H1 (cell line): ENCODE data around the gene PSG1. TPM values are rescaled to one million over a fixed set of nuclear protein-coding genes. Genes with fewer than 3 reads are reported as not detected.

Source experiments
- CTCF ChIA-PET: fragments of 300-600 bp; sonication (Branson Sonifier 250); formaldehyde crosslinking; loops from one replicate; lab custom pipeline; 2021; ENCODE audit not compliant: partially characterized antibody; lab: Charles Lee
- POLR2A ChIA-PET: fragments of 300-600 bp; sonication (Branson Sonifier 250); formaldehyde crosslinking; loops from one replicate; lab custom pipeline; 2021; ENCODE audit warnings: inconsistent platforms; ENCODE audit not compliant: partially characterized antibody; lab: Charles Lee
- DNase-seq, 2 experiments: peaks; one replicate each; pipeline versions ENCODE4 v3.0.0 to v3.0.0-alpha.2; 2010 to 2022; ENCODE audit warnings: low spot score in 2 of 2, low read depth in 1 of 2, mixed read lengths in 1 of 2
- FAIRE-seq: peaks from 2 replicates; lab custom pipeline; 2011; peaks lifted over from hg19 to GRCh38; lab: Jason Lieb, UNC
- H2AFZ ChIP-seq: 2 replicates; pipeline ENCODE4 v1.8.1; 2012; ENCODE audit warnings: low read length, inconsistent platforms
- H2AK5ac ChIP-seq: 2 replicates; pipeline ENCODE4 v1.6.1; 2013; ENCODE audit warnings: low read depth, low read length
- H2BK120ac ChIP-seq: replicated peaks from 2 replicates; pipeline ENCODE3; 2013; ENCODE audit warnings: low read depth, low read length, inconsistent platforms
- H2BK12ac ChIP-seq: 2 replicates; pipeline ENCODE4 v1.6.1; 2013; ENCODE audit warnings: low read depth, low read length
- H2BK15ac ChIP-seq: 2 replicates; pipeline ENCODE4 v1.6.1; 2013; ENCODE audit warnings: low read length
- H2BK20ac ChIP-seq: 2 replicates; pipeline ENCODE4 v1.6.1; 2013; ENCODE audit warnings: low read length
- H2BK5ac ChIP-seq: 2 replicates; pipeline ENCODE4 v1.6.1; 2013; ENCODE audit warnings: low read depth, low read length
- H3K14ac ChIP-seq: 2 replicates; pipeline ENCODE4 v1.6.1; 2013; ENCODE audit warnings: inconsistent platforms; ENCODE audit not compliant: insufficient read length
- H3K18ac ChIP-seq: 2 replicates; pipeline ENCODE4 v1.6.1; 2013; ENCODE audit warnings: low read length; ENCODE audit errors: extremely low read depth
- H3K23ac ChIP-seq: 2 replicates; pipeline ENCODE4 v1.6.1; 2013; ENCODE audit warnings: inconsistent platforms; ENCODE audit not compliant: insufficient read length
- H3K23me2 ChIP-seq: 2 replicates; pipeline ENCODE4 v1.6.1; 2013; ENCODE audit warnings: low read depth, low read length
- H3K27ac ChIP-seq: 2 replicates; pipeline ENCODE4 v1.6.1; 2011; ENCODE audit warnings: low read depth, low read length, inconsistent platforms
- H3K27me3 ChIP-seq, 4 experiments: replicated peaks in 1 of 4; 1 replicate in 1 of 4; 2 replicates in 3 of 4; pipeline versions ENCODE4 v1.6.1 to v1.8.1; 2011 to 2013; ENCODE audit warnings: low read length in 3 of 4, mild to moderate bottlenecking in 3 of 4, inconsistent platforms in 2 of 4, mixed read lengths in 2 of 4, moderate library complexity in 1 of 4; ENCODE audit not compliant: control insufficient read depth in 3 of 4, insufficient read depth in 3 of 4; ENCODE audit errors: extremely low read depth in 1 of 4
- H3K36me3 ChIP-seq, 4 experiments: 2 replicates each; pipeline versions ENCODE4 v1.6.1 to v1.8.1; 2011 to 2013; ENCODE audit warnings: mild to moderate bottlenecking in 4 of 4, low read length in 3 of 4, moderate library complexity in 2 of 4, control low read depth in 1 of 4, inconsistent platforms in 1 of 4; ENCODE audit not compliant: insufficient read depth in 4 of 4, control insufficient read depth in 2 of 4
- H3K4ac ChIP-seq: replicated peaks from 2 replicates; pipeline ENCODE3; 2013; ENCODE audit warnings: low read length, low read depth, mixed read lengths, inconsistent platforms; ENCODE audit not compliant: insufficient read length
- H3K4me1 ChIP-seq, 4 experiments: replicated peaks in 1 of 4; 1 replicate in 1 of 4; 2 replicates in 3 of 4; pipeline versions ENCODE4 v1.6.1 to v1.8.1; 2011 to 2013; ENCODE audit warnings: low read length in 3 of 4, inconsistent platforms in 2 of 4, mixed read lengths in 1 of 4; ENCODE audit not compliant: insufficient read depth in 4 of 4, control insufficient read depth in 3 of 4
- H3K4me2 ChIP-seq, 2 experiments: 2 replicates each; pipeline versions ENCODE4 v1.6.1 to v1.8.1; 2011 to 2013; ENCODE audit warnings: low read depth in 2 of 2, low read length in 2 of 2, control low read depth in 1 of 2, inconsistent platforms in 1 of 2, mild to moderate bottlenecking in 1 of 2; ENCODE audit not compliant: insufficient read depth in 1 of 2
- H3K4me3 ChIP-seq, 4 experiments: fragments of 200-600, 300-600 bp in 1 of 4; sonication (generic), shearing (Covaris generic), sonication (Bioruptor Twin) in 1 of 4; 2 replicates each; pipeline versions ENCODE4 v1.5.1 to v1.8.1; 2011 to 2016; ENCODE audit warnings: low read length in 4 of 4, low read depth in 3 of 4, control low read depth in 2 of 4, inconsistent platforms in 2 of 4, mild to moderate bottlenecking in 2 of 4, mixed read lengths in 1 of 4, moderate library complexity in 1 of 4; ENCODE audit not compliant: insufficient read depth in 2 of 4; ENCODE audit errors: extremely low read depth in 1 of 4
- H3K56ac ChIP-seq: replicated peaks from 2 replicates; pipeline ENCODE3; 2013; ENCODE audit warnings: low read depth, mild to moderate bottlenecking, mixed read lengths, low read length, inconsistent platforms; ENCODE audit not compliant: insufficient read length
- H3K79me1 ChIP-seq: 2 replicates; pipeline ENCODE4 v1.6.1; 2013; ENCODE audit warnings: low read depth, low read length, control low read depth
- H3K79me2 ChIP-seq, 2 experiments: 2 replicates each; pipeline versions ENCODE4 v1.6.1 to v1.8.1; 2012 to 2013; ENCODE audit warnings: low read length in 2 of 2, mild to moderate bottlenecking in 2 of 2, inconsistent platforms in 1 of 2; ENCODE audit not compliant: insufficient read depth in 2 of 2, control insufficient read depth in 1 of 2
- H3K9ac ChIP-seq, 4 experiments: replicated peaks in 1 of 4; 1 replicate in 1 of 4; 2 replicates in 3 of 4; pipeline versions ENCODE4 v1.6.1 to v1.8.1; 2011 to 2013; ENCODE audit warnings: low read depth in 3 of 4, low read length in 3 of 4, control low read depth in 2 of 4, mild to moderate bottlenecking in 2 of 4, moderate library complexity in 2 of 4, inconsistent platforms in 1 of 4; ENCODE audit errors: extremely low read depth in 1 of 4
- H3K9me3 ChIP-seq, 2 experiments: 2 replicates each; pipeline versions ENCODE4 v1.6.1 to v1.8.1; 2012 to 2013; ENCODE audit warnings: mild to moderate bottlenecking in 2 of 2, moderate library complexity in 2 of 2, control low read depth in 1 of 2, inconsistent platforms in 1 of 2, low read depth in 1 of 2, low read length in 1 of 2, mixed read lengths in 1 of 2; ENCODE audit not compliant: insufficient read depth in 2 of 2
- H4K20me1 ChIP-seq, 2 experiments: replicated peaks in 1 of 2; 2 replicates each; pipeline versions ENCODE3 to v1.8.1; 2011 to 2013; ENCODE audit warnings: inconsistent platforms in 2 of 2, low read length in 2 of 2, mild to moderate bottlenecking in 1 of 2; ENCODE audit not compliant: insufficient read depth in 2 of 2, control insufficient read depth in 1 of 2
- H4K5ac ChIP-seq: 2 replicates; pipeline ENCODE4 v1.6.1; 2013; ENCODE audit warnings: low read length, low read depth, mixed read lengths, inconsistent platforms; ENCODE audit not compliant: insufficient read length
- H4K8ac ChIP-seq: 2 replicates; pipeline ENCODE4 v1.8.0; 2013; ENCODE audit warnings: mild to moderate bottlenecking, moderate library complexity, low read length, inconsistent platforms; ENCODE audit not compliant: insufficient read depth; ENCODE audit errors: extremely low read depth
- H4K91ac ChIP-seq: replicated peaks from 2 replicates; pipeline ENCODE3; 2013; ENCODE audit warnings: low read length, mixed read lengths, inconsistent platforms; ENCODE audit not compliant: insufficient read length
- CREB1 ChIP-seq: IDR thresholded peaks from 2 replicates; pipeline ENCODE4 v1.6.1; 2012; ENCODE audit warnings: inconsistent platforms
- CTCF ChIP-seq, 3 experiments: IDR thresholded peaks; 1 replicate in 2 of 3; 2 replicates in 1 of 3; pipeline versions ENCODE4 v1.5.1 to v1.6.1; 2011; ENCODE audit warnings: low read length in 3 of 3, mild to moderate bottlenecking in 3 of 3, inconsistent platforms in 2 of 3, low read depth in 1 of 3, moderate library complexity in 1 of 3; ENCODE audit not compliant: insufficient read depth in 1 of 3; ENCODE audit errors: control extremely low read depth in 1 of 3
- KDM5A ChIP-seq: fragments of 200-600 bp; IDR thresholded peaks from 2 replicates; pipeline ENCODE4 v1.7.1; 2012; ENCODE audit warnings: mild to moderate bottlenecking, low read length, inconsistent platforms, mixed read lengths
- MAX ChIP-seq: IDR thresholded peaks from 2 replicates; pipeline ENCODE4 v1.6.1; 2012; ENCODE audit warnings: inconsistent platforms
- POLR2A ChIP-seq, 2 experiments: IDR thresholded peaks; 1 replicate in 1 of 2; 2 replicates in 1 of 2; pipeline ENCODE4 v1.6.1; 2011; ENCODE audit warnings: low read depth in 2 of 2, low read length in 2 of 2, mild to moderate bottlenecking in 2 of 2; ENCODE audit errors: control extremely low read depth in 1 of 2
- RAD21 ChIP-seq, 2 experiments: IDR thresholded peaks in 1 of 2; conservative IDR thresholded peaks in 1 of 2; 2 replicates each; pipeline ENCODE4 v1.6.1; 2011; ENCODE audit warnings: low read depth in 2 of 2, low read length in 2 of 2, improper control_type of control experiment in 1 of 2, inconsistent platforms in 1 of 2, mild to moderate bottlenecking in 1 of 2, moderate library complexity in 1 of 2
- RBBP5 ChIP-seq: IDR thresholded peaks from 2 replicates; pipeline ENCODE4 v1.7.1; 2012; ENCODE audit warnings: low read depth, mild to moderate bottlenecking, inconsistent platforms, low read length, moderate library complexity, borderline replicate concordance
- SIRT6 ChIP-seq: IDR thresholded peaks from one replicate; pipeline ENCODE4 v1.7.1; 2012; ENCODE audit warnings: low read length, inconsistent platforms
- SP1 ChIP-seq: IDR thresholded peaks from 2 replicates; pipeline ENCODE4 v1.6.1; 2011; ENCODE audit warnings: low read depth, low read length
- SUZ12 ChIP-seq: fragments of 200-600 bp; sonication (generic); IDR thresholded peaks from 2 replicates; pipeline ENCODE4 v1.6.1; 2012; ENCODE audit warnings: mild to moderate bottlenecking, inconsistent platforms, low read length, moderate library complexity, mixed read lengths
- TAF1 ChIP-seq: IDR thresholded peaks from 2 replicates; pipeline ENCODE4 v1.6.1; 2011; ENCODE audit warnings: mild to moderate bottlenecking, low read depth, low read length
- TCF12 ChIP-seq: IDR thresholded peaks from 2 replicates; pipeline ENCODE4 v1.6.1; 2011; ENCODE audit warnings: low read depth, mild to moderate bottlenecking, low read length
- ZNF274 ChIP-seq: IDR thresholded peaks from 2 replicates; pipeline ENCODE4 v1.7.0; 2012; ENCODE audit warnings: low read length, borderline replicate concordance; ENCODE audit errors: extremely low read depth
- WGBS, 2 experiments: shearing (Covaris generic) in 1 of 2; methylation state at CpG; one replicate each; pipeline versions ENCODE4 v1.1.6 to v1.1.7; 2013 to 2015; ENCODE audit warnings: low lambda C conversion rate in 2 of 2, mixed read lengths in 2 of 2, inconsistent platforms in 1 of 2, low coverage in 1 of 2, missing lambda C conversion rate in 1 of 2; ENCODE audit not compliant: insufficient replicate concordance in 2 of 2, insufficient coverage in 1 of 2, insufficient read length in 1 of 2; ENCODE audit errors: extremely low coverage in 1 of 2, missing lambda C conversion rate in 1 of 2; 5-methylcytosine and 5-hydroxymethylcytosine counted together
- polyA plus RNA-seq, 7 experiments: library from polyadenylated mRNA; depleted of rRNA in 3 of 7; stranded (reverse) in 5 of 7; unstranded in 2 of 7; fragments of >200 nt in 5 of 7; fragments of 200-250 nt in 2 of 7; gene quantifications; 1 replicate in 5 of 7; 2 replicates in 1 of 7; 4 replicates in 1 of 7; pipeline versions ENCODE4 v1.2.1 to v1.2.3, GENCODE V29; 2011 to 2013; ENCODE audit warnings: missing spikeins in 2 of 7, mixed read lengths in 2 of 7
- total RNA-seq: library from RNA; stranded (reverse); fragmentation: NEBNext Ultra II Directional; extraction: Animal tissue kit (Norgen Biotek cat#: 25700); gene quantifications from 2 replicates; pipeline ENCODE4 v1.2.1, GENCODE V29; 2021

The PSG1 gene
- total and polyA plus RNA-seq, 2 of the 8 experiments (the other 6 are each of a cell fraction or from before 2014, with no cell fraction given), result not detected

DNA sequence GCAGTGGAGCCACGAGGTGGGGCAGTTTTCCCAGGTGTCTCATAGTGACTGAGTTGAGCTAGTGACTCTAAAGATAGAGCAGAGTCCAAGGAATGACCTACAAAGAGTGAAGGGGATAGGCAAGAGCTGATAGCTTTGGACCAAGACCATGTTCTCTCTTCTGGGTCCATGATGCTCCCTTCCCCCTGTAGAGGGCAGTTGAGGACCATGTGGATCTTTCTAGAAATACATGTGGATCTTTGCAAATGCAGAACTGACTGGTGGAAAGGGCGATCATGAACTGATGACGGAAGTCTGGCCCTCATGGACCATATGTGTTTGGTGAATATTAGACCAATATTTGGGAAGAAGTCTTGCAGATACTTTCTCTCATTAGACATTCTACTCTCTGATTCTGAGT, 6.9 kb downstream of the PSG1 start:
- Histone ChIP-seq H4K8ac (no peak overlapping the region), H3K23ac (no peak overlapping the region), H3K9ac (no peak overlapping the region), H3K18ac (no peak overlapping the region), H2BK20ac (no peak overlapping the region), H4K91ac (no peak overlapping the region), H2BK15ac (no peak overlapping the region), H2BK5ac (no peak overlapping the region), H3K4me1 (no peaks in the 10 kb centered on the region), H3K14ac (no peak overlapping the region), H4K20me1 (no peaks in the 10 kb centered on the region), H3K27me3 (no peaks in the 10 kb centered on the region), H4K5ac (no peak overlapping the region), H3K79me2 (no peaks in the 10 kb centered on the region), H3K4me2 (no peak overlapping the region), H3K36me3 (no peaks in the 10 kb centered on the region), H2AFZ (no peak overlapping the region), H3K27ac (no peak overlapping the region), H2BK120ac (no peak overlapping the region), H3K4ac (no peak overlapping the region), H3K56ac (no peak overlapping the region), H3K4me3 (no peak overlapping the region), H3K79me1 (no peaks in the 10 kb centered on the region), H3K9me3 (peaks cover 34 to 60% of the 10 kb centered on the region in 2 experiments; a peak in 3 of 4 replicates), H2BK12ac (no peak overlapping the region), H3K23me2 (no peaks in the 10 kb centered on the region), H2AK5ac (no peak overlapping the region)
- WGBS, 2 experiments, result 66% methylated on average over 3 of the region's 3 CpGs; no CpG with 5 or more reads in 1 of the 2 experiments
- ChIA-PET POLR2A (no interaction called here), CTCF (no interaction called here)
- no peak for DNase-seq
- FAIRE-seq, result no peak
- TF ChIP-seq SUZ12 (no peak), MAX (no peak), RBBP5 (no peak), SIRT6 (no peak), TCF12 (no peak), CTCF (IDR thresholded peaks at IDR 0.05; ENCODE audit: control extremely low read depth in 1 of 3, insufficient read depth in 1 of 3, low read depth in 1 of 3, low read length in 3 of 3) (no peak), KDM5A (no peak), RAD21 (IDR thresholded peaks at IDR 0.05 in 1 of 2, conservative IDR thresholded peaks at IDR 0.05 in 1 of 2; ENCODE audit: low read depth in 2 of 2, low read length in 2 of 2) (no peak), CREB1 (no peak), SP1 (no peak), POLR2A (IDR thresholded peaks at IDR 0.05; ENCODE audit: control extremely low read depth in 1 of 2, low read depth in 2 of 2, low read length in 2 of 2) (no peak), ZNF274 (no peak), TAF1 (no peak)
